DND-41 (cell line): ENCODE data around the gene KSR1.

Experiments used
- CTCF ChIP-seq: IDR thresholded peaks from 2 replicates; pipeline ENCODE4 v1.5.1; 2012; ENCODE audit warnings: borderline replicate concordance, low read length, moderate library complexity, mild to moderate bottlenecking; ENCODE audit not compliant: poor library complexity, severe bottlenecking; ENCODE audit errors: extremely low read depth
- EZH2 ChIP-seq: IDR thresholded peaks from 3 replicates; pipeline ENCODE4 v1.6.1; 2012; ENCODE audit warnings: borderline replicate concordance, low read depth, mild to moderate bottlenecking, moderate library complexity, low read length, inconsistent platforms; ENCODE audit not compliant: severe bottlenecking

DNA sequence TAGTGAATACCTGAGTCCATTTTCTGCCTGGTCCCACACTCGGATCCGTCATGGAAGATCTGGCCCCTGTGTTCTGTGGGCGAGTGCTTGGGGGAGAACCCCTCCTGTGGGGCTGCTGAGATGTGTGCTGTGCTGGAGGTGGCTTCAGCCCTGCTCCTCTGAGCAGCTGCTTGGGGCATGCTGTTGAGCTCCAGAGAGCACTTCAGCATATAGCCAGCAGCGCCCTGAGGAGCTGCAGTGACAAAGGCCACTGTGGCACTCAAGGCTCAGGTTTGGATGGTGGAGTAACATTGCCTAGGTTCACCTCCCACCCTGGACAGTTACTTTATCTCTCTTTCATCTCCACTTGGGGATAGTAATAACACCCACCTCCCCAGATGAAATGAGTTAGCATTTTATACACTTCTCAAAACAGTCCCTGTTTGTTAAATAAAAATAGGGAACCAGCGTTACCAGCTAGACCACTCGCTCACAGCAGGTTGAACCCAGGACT is 75.3 kb downstream of the KSR1 start:
- TF ChIP-seq CTCF, result no peak
- TF ChIP-seq EZH2, result no peak
